GM19395 (cell line): Measurements from ENCODE around the gene BZW2.
"Not testable (repeated sequence)": the region's sequence is repeated elsewhere in the genome, so short reads cannot be mapped to it uniquely, and the experiment has no call there.

Experiments
- ATAC-seq: cut with Tn5 transposase; IDR thresholded peaks from one replicate; pipeline ENCODE4 v1.9.1; 2021; ENCODE audit warnings: mild to moderate bottlenecking, moderate library complexity; ENCODE audit not compliant: unreplicated experiment

BZW2 gene

DNA sequence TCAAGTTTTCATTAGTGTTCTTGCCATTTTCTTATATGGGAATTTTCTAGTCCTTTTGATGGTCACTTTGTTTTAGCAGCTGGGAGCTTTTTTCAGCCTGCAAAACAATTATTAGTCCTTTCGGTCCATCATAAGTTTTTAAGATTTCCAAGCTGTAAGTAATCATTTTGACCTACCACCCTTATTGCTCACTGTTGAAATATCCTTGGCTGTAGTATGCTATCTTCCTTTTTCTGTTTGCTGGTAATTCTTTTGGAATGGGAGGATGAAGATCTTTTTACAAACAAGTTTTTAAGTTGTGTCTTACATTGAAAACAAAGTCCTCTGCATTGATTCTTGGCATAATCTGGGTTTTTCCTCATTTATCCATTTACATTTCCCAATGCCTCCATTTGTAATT, 24.0 kb downstream of the BZW2 start:
- no peak for ATAC-seq

GRCh38 chr7:16670731-16671344, 24.9 kb downstream of the BZW2 start:
- no peak for ATAC-seq

- no peak for ATAC-seq
These were observed 25.8 kb downstream of the BZW2 start for GRCh38 chr7:16671811-16672210.

GRCh38 chr7:16675277-16675676, 29.3 kb downstream of the BZW2 start:
- no peak for ATAC-seq

GRCh38 chr7:16677978-16678494, 32.1 kb downstream of the BZW2 start:
- no peak for ATAC-seq

- not testable (repeated sequence) for ATAC-seq
These were observed 32.9 kb downstream of the BZW2 start for GRCh38 chr7:16678645-16679566.

DNA sequence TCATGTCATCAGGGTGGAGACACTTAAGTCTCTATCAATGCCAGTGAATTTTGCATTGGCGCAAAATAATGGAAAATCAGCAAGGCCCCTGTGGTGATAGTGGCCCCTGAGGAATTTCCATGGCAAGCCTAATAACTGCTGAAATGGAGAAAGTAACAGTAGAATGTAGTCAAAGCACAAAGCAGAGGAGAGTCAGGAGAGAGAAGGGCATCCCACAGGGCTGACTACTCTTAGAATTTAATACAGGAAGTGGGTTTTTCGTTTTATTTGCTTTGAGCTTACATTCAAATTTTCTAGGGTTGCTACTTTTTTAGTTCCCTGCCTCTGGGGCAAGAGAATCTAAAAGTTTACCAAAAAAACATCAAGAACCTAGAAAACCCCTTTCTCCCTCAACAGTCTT, 39.0 kb downstream of the BZW2 start:
- no peak for ATAC-seq

- ATAC-seq = no peak
These were observed 39.6 kb downstream of the BZW2 start for GRCh38 chr7:16685535-16685934.

- no peak for ATAC-seq
These were observed 42.3 kb downstream of the BZW2 start for GRCh38 chr7:16688249-16688648.

DNA sequence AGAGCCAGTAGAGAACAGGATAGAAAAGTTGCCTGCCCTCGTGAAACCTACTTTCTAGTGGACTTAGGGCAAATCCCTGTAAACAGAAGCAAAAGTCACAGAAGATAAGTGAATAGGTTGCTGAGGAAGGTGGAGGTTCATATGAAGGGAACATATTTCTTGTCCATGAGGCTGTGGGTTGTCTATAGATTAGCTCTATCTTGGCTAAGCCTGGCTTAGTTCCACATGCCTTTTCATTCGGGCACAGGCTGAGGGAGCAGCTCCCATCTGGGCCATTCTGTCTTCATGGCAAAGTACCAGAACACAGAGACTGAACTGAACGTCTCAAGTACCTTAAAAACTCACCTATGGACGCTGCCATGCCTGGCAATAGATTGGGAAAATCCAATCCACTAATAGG, 45.3 kb downstream of the BZW2 start:
- ATAC-seq = no peak

DNA sequence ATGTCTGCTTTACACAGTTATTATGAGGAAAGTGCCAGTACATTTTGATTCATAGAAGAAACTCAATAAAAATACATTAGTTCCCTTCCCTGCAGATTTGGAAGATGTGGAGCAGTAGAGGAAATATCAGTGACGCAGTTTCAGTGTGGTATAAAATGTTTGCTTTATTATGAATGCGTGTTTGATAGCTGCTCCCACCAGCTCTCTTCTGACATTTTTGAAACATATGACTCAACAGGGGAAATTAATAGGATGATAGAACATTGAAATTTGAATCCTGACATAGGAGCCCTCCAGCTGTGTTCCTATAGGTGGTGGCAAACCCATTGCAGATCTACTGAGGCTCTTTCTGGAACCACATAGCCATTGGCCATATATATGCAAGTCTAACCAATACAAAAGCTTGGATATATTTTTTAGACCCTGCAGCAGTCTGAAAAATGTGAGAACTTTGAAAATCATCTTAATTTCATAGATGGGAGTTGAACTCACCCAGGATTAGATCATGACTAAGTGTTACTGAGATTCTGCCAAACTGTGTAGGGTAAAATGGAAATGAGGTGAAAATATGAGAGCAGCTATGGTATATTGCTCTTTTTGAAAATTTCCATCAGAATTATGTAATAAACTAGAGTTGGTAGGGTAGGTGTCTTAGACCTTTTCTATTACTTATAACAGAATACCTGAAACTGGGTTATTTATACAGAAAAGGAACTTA, 47.8 kb downstream of the BZW2 start:
- no peak for ATAC-seq

GRCh38 chr7:16694806-16695205, 48.8 kb downstream of the BZW2 start:
- ATAC-seq = no peak

GRCh38 chr7:16695621-16696237, 49.7 kb downstream of the BZW2 start:
- ATAC-seq = peak; percentile 59

DNA sequence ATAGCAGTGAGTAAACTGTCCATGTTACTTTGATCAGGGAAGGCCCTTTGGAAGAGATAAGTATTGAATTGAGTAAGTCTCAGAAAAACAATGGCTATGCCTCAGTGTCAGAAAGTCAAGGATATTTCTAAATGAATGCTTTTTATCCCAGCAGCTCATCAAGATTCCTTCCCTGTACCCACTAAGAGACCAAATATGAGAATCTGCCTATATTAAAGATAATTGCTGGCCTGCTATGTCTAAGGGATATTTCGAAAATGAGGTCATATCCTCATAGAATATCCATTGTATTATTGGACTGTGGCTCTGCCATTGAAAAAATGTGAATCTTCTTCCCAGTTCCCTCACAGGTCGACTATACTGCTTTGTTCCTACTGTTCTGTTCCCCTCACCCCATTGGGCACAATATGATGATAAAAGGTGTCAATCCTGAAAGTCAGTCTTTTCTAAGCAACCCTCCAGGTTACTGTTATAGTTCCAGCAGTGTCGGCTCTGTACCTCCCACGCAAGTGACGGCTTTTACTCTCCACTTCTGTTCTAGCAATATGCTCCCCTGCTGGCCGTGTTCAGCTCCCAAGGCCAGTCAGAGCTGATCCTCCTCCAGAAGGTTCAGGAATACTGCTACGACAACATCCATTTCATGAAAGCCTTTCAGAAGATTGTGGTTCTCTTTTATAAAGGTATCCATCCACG, 51.7 kb downstream of the BZW2 start:
- ATAC-seq = no peak

DNA sequence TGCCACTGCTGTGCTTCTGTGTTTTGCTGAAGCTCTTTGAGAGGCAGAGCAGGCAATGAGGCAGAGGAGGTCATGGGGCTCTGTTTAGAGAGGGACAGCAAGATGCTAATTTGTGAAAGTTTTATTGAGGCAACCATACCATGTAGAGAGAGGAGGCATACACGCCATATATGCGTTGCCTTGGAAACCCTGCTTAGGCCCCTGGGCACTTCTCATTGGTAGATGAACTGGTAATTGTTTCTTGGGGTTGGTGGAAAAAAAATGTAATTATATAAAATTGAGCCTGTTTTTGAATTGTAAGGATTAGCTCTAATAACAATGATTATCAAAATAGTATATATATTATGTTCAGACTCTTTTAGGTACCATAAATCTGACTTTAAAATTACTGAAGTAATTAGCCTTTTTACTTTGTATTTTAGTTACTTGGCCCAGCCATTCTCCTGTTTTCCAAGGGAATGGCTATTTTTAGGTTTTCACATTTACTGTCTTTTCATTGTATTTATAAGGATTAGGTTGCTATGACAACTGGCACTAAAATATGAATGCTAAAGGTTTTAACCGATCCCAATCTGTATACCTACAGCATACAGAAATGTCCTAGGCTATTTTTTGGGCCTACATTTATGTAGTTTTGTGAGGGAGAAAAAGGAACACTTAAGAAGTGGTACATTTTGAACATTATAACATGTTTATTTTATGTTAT, 52.4 kb downstream of the BZW2 start:
- ATAC-seq = no peak

- no peak for ATAC-seq
These were observed 56.5 kb downstream of the BZW2 start for GRCh38 chr7:16702441-16702840.

DNA sequence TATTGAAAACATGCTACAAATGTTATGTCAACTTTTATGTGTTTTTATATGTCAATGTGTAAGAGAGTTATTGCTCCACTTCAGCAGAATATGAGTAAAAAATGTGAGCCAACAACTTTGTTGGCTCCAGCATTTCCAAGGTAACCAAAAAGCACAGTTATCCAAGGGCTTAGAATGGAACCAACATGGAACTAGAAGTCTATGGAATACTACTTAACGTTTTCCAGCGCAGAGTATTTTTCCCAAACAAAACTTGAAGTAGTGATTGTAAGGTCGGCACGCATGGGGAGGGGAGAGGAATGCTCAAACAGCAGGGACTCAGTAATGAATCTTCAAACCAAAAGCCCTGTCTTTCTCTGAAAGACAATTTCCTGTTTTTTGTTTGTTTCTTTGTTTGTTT, 62.5 kb downstream of the BZW2 start:
- no peak for ATAC-seq

GRCh38 chr7:16708980-16709379, 63.0 kb downstream of the BZW2 start:
- no peak for ATAC-seq

DNA sequence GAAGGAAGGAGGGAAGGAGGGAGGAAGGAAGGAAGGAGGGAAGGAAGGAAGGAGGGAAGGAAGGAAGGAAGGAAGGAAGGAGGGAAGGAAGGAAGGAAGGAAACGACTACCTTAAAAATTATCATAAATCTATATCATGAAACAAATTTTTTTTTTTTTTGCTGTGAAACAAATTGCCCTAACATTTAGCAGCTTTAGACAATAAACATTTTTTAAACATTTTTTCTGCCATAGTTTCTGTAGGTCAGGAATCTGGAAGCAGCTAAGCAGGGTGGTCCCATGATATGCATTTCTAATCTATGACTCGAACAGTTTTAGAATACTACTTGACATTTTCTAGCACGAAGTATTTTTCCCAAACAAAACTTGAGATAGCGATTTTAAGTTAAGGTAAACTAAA, 64.7 kb downstream of the BZW2 start:
- no peak for ATAC-seq

DNA sequence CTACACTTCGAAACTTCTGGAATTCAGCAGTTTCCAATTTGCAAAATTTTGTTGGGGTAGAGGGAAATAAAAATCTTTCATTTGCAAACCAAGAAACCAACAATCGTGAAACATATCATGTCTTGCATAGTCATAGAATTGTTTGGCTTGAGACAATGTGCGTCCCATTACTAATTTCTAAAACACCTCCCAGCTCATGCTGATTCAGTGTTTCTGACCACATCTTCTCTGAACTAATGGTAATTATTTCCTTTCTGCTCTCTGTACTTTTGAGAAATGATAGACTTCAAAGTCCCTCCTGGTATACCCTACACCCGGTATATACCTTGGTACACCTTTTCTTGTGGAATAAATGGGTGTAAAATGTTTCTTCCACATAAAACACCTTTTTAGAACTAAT, 65.7 kb downstream of the BZW2 start:
- no peak for ATAC-seq
